PC-9 (cell line): ENCODE data around the gene NUP188. TPM values are rescaled to one million over a fixed set of nuclear protein-coding genes. Genes with fewer than 3 reads are reported as not detected.

Experiments used
- BruUV-seq: library from RNA; stranded (reverse); fragments of 400-500 nt; replicated peaks from 2 replicates; lab custom pipeline; 2021; lab: Mats Ljungman, UMichigan
- CTCF ChIA-PET: fragments of 300-600 bp; sonication (Branson Sonifier 250); formaldehyde crosslinking; loops from one replicate; lab custom pipeline; 2022; ENCODE audit warnings: antibody characterized with exemption; lab: Charles Lee
- POLR2A ChIA-PET: fragments of 300-600 bp; sonication (Branson Sonifier 250); formaldehyde crosslinking; loops from one replicate; lab custom pipeline; 2022; ENCODE audit warnings: antibody characterized with exemption; ENCODE audit not compliant: unreplicated experiment; lab: Charles Lee
- DNase-seq, 2 experiments: peaks; one replicate each; pipeline versions ENCODE4 v3.0.0 to v3.0.0-alpha.2; 2015 to 2022; ENCODE audit warnings: mixed read lengths in 1 of 2
- H2AFZ ChIP-seq: fragments of 200-600 bp; sonication (generic); 2 replicates; pipeline ENCODE4 v1.8.1; 2017; ENCODE audit warnings: antibody characterized with exemption
- H3F3A ChIP-seq: fragments of 200-600 bp; sonication (generic); 2 replicates; pipeline ENCODE4 v1.8.1; 2017; ENCODE audit warnings: antibody characterized with exemption, mild to moderate bottlenecking, low read depth; ENCODE audit not compliant: insufficient read depth
- H3K27ac ChIP-seq: fragments of 200-600 bp; sonication (generic); 2 replicates; pipeline ENCODE4 v1.6.1; 2016; ENCODE audit warnings: mixed run types
- H3K27me3 ChIP-seq: fragments of 200-600 bp; sonication (generic); 2 replicates; pipeline ENCODE4 v1.6.1; 2016; ENCODE audit warnings: low read depth, mixed run types; ENCODE audit not compliant: insufficient read depth
- H3K36me3 ChIP-seq: fragments of 200-600 bp; sonication (generic); 2 replicates; pipeline ENCODE4 v1.6.1; 2016; ENCODE audit warnings: low read depth, mixed run types
- H3K4me1 ChIP-seq: fragments of 200-600 bp; sonication (generic); replicated peaks from 2 replicates; pipeline ENCODE4 v1.6.1; 2016; ENCODE audit warnings: mixed run types; ENCODE audit not compliant: insufficient read depth
- H3K4me2 ChIP-seq: fragments of 200-600 bp; sonication (generic); 2 replicates; pipeline ENCODE4 v1.6.1; 2017; ENCODE audit warnings: mixed run types
- H3K4me3 ChIP-seq: fragments of 200-600 bp; sonication (generic); 2 replicates; pipeline ENCODE4 v1.6.1; 2016; ENCODE audit warnings: mixed run types
- H3K79me2 ChIP-seq: fragments of 200-600 bp; sonication (generic); 2 replicates; pipeline ENCODE4 v1.6.1; 2017; ENCODE audit warnings: low read depth, mixed run types
- H3K9me2 ChIP-seq: fragments of 200-600 bp; sonication (generic); 2 replicates; pipeline ENCODE4 v1.8.1; 2017; ENCODE audit warnings: mild to moderate bottlenecking; ENCODE audit not compliant: insufficient read depth
- H3K9me3 ChIP-seq: fragments of 200-600 bp; sonication (generic); 2 replicates; pipeline ENCODE4 v1.8.1; 2016; ENCODE audit warnings: low read depth; ENCODE audit not compliant: insufficient read depth
- H4K20me1 ChIP-seq: fragments of 200-600 bp; sonication (generic); 2 replicates; pipeline ENCODE4 v1.8.1; 2017; ENCODE audit not compliant: insufficient read depth
- CTCF ChIP-seq: fragments of 200-600 bp; sonication (generic); conservative IDR thresholded peaks from 2 replicates; pipeline ENCODE4 v1.6.1; 2017; ENCODE audit warnings: mixed run types, antibody characterized with exemption, mild to moderate bottlenecking, moderate library complexity
- EZH2 ChIP-seq: fragments of 200-600 bp; sonication (generic); IDR thresholded peaks from 2 replicates; pipeline ENCODE4 v1.8.0; 2017; ENCODE audit warnings: antibody characterized with exemption, low read depth
- intact Hi-C: fragments of 100-400 bp; cut with micrococcal nuclease; formaldehyde crosslinking; loops from one replicate; pipeline ENCODE4 v1.10.0; 2022; ENCODE audit not compliant: unreplicated experiment
- total RNA-seq: library from RNA; stranded (reverse); gene quantifications from 2 replicates; pipeline ENCODE4 v1.2.3, GENCODE V29; 2021

The NUP188 gene
- total RNA-seq, 1 experiment from 2014 or later = 90.0 TPM

DNA sequence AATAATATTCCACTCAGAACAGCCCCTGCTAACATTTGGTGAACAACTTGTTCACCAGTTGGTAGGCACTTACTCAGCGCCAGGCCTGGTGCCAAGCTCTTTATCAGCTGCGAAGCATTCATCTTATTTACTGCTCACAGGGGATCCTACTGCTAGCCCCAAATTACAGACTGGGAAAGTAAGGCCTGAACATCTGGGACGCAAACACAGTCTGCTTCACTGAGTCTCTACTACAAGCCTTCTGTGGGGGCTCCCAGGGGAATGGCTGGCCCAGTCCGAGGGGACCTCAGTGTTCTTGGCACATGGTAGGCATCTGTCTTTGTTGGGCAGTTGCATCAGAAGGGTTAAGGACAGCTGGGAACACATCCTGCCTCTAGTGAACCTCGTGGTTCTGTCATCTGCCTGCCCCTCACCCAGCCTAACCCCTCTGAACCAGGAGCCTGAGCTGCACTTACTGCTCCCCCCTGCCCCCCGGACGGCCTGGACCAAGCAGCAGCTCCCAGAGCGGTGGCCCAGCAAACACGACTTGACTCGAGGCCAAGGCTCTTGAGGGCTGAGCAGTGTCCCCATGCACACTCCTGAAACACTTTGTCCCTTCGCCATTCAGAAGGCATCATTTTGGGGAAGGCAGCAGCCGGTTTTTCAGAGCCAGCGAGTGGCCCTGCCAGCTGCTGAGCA is 27.0 kb upstream of the NUP188 start, which contains the start of gene PHYHD1:
PHYHD1 (plus strand) TSS at position 602 of the 678 bp plus-strand sequence. CDS start 1,342 bp downstream, outside the sequence.
- Histone ChIP-seq H2AFZ (no peak within 1 kb of the TSS), H3K9me2 (no peaks in the 10 kb centered on the region), H3K27ac (no peak within 1 kb of the TSS), H3K4me2 (no peak within 1 kb of the TSS), H3K4me1 (no peaks in the 10 kb centered on the region), H3K79me2 (no peaks in the 10 kb centered on the region), H4K20me1 (no peaks in the 10 kb centered on the region), H3K27me3 (no peaks in the 10 kb centered on the region), H3K36me3 (no peaks in the 10 kb centered on the region), H3K9me3 (no peaks in the 10 kb centered on the region), H3F3A (peaks cover 11% of the 10 kb centered on the region; the same call in 1 of the 2 replicates), H3K4me3 (no peak within 1 kb of the TSS)
- ChIA-PET POLR2A (interaction anchor here (0.6 to 0.7 kb wide), 2 partner anchors 32 to 550 kb away, joined by 3 to 5 read pairs; no protein-coding TSS in a partner anchor), CTCF (no interaction called here)
- intact Hi-C loops = no loop called here
- BruUV-seq = no TSS peak
- TF ChIP-seq CTCF (no peak), EZH2 (no peak)
- DNase-seq = no peak

- Histone ChIP-seq H3K27me3 (no peaks in the 10 kb centered on the region), H4K20me1 (no peaks in the 10 kb centered on the region), H3K4me3 (no peak overlapping the region), H3F3A (peaks cover 11% of the 10 kb centered on the region; the same call in 1 of the 2 replicates), H3K27ac (no peak overlapping the region), H3K36me3 (no peaks in the 10 kb centered on the region), H3K4me1 (no peaks in the 10 kb centered on the region), H3K9me2 (no peaks in the 10 kb centered on the region), H2AFZ (no peak overlapping the region), H3K79me2 (no peaks in the 10 kb centered on the region), H3K4me2 (no peak overlapping the region), H3K9me3 (no peaks in the 10 kb centered on the region)
- ChIA-PET POLR2A (interaction anchor here (0.7 kb wide), 1 partner anchor 26 kb away, joined by 12 read pairs; no protein-coding TSS in a partner anchor), CTCF (interaction anchor here (0.7 kb wide), 2 partner anchors 77 to 122 kb away, joined by 13 to 16 read pairs; no protein-coding TSS in a partner anchor)
- TF ChIP-seq EZH2 = no peak
- TF ChIP-seq CTCF = no peak
- no peak for DNase-seq
- BruUV-seq = no TSS peak
- intact Hi-C loops = no loop called here
Measured at GRCh38 chr9:128921881-128922763, 25.4 kb upstream of the NUP188 start.

GRCh38 chr9:128923493-128923883 is 24.0 kb upstream of the NUP188 start:
- no peak overlapping the region for H3K4me3 ChIP-seq
- POLR2A ChIA-PET = interaction anchor here (0.7 kb wide), 1 partner anchor 11 kb away, joined by 5 read pairs; no protein-coding TSS in a partner anchor

More at GRCh38 chr9:128923493-128923883, 24.0 kb upstream of the NUP188 start:
- CTCF ChIA-PET = interaction anchor here (0.6 kb wide), 2 partner anchors 60 to 280 kb away, joined by 3 to 4 read pairs; no protein-coding TSS in a partner anchor
- Histone ChIP-seq H2AFZ (no peak overlapping the region), H3K9me2 (no peaks in the 10 kb centered on the region), H3F3A (peaks cover 11% of the 10 kb centered on the region; the same call in 1 of the 2 replicates), H3K27ac (no peak overlapping the region), H3K4me1 (no peaks in the 10 kb centered on the region), H3K4me2 (no peak overlapping the region), H3K9me3 (no peaks in the 10 kb centered on the region), H3K36me3 (no peaks in the 10 kb centered on the region), H3K27me3 (no peaks in the 10 kb centered on the region), H4K20me1 (no peaks in the 10 kb centered on the region), H3K79me2 (no peaks in the 10 kb centered on the region)
- TF ChIP-seq EZH2 (no peak), CTCF (no peak)
- intact Hi-C loops = no loop called here
- no peak for DNase-seq
- BruUV-seq = no TSS peak
